Activated CD8-positive, alpha-beta T cell treated with anti-CD3 and anti-CD28 coated beads for 36 hours (primary cell): ENCODE measurements around the gene ZCWPW1. TPM values are rescaled to one million over a fixed set of nuclear protein-coding genes. Genes with fewer than 3 reads are reported as not detected.
A peak's percentile ranks its signal among the peaks of the same experiment; 100 is the strongest.

Experiments used
- ATAC-seq: fragments of 200-7000 bp; cut with Tn5 transposase; one replicate; pipeline ENCODE4 v1.10.0; 2021; ENCODE audit warnings: mild to moderate bottlenecking, moderate library complexity
- CTCF ChIA-PET: fragments of 350-600 bp; sonication (Branson Sonifier 250); formaldehyde crosslinking; loops from one replicate; lab custom pipeline; 2021; ENCODE audit warnings: antibody characterized with exemption; lab: Charles Lee
- POLR2A ChIA-PET: fragments of 350-600 bp; sonication (Branson Sonifier 250); formaldehyde crosslinking; loops from one replicate; lab custom pipeline; 2021; ENCODE audit warnings: antibody characterized with exemption; lab: Charles Lee
- DNase-seq: peaks from one replicate; pipeline ENCODE4 v3.0.0-alpha.2; 2020
- H3K27ac Mint-ChIP-seq: one replicate; pipeline ENCODE4 v1.8.0; 2021; ENCODE audit warnings: mild to moderate bottlenecking, mixed read lengths
- H3K27me3 Mint-ChIP-seq: one replicate; pipeline ENCODE4 v1.8.0; 2021; ENCODE audit warnings: mixed read lengths
- H3K36me3 Mint-ChIP-seq: one replicate; pipeline ENCODE4 v1.8.0; 2021; ENCODE audit warnings: low read depth, mixed read lengths
- H3K4me1 Mint-ChIP-seq: one replicate; pipeline ENCODE4 v1.8.0; 2021; ENCODE audit warnings: low read depth, mixed read lengths
- H3K4me3 Mint-ChIP-seq: one replicate; pipeline ENCODE4 v1.8.0; 2021; ENCODE audit warnings: mild to moderate bottlenecking, moderate library complexity, mixed read lengths
- H3K9me3 Mint-ChIP-seq: one replicate; pipeline ENCODE4 v1.8.0; 2021; ENCODE audit warnings: mixed read lengths
- CTCF ChIP-seq: fragments of 200-600 bp; IDR thresholded peaks from one replicate; pipeline ENCODE4 v1.8.0; 2022; ENCODE audit warnings: antibody characterized with exemption, mild to moderate bottlenecking
- intact Hi-C: fragments of 100-400 bp; cut with micrococcal nuclease; formaldehyde crosslinking; loops from one replicate; pipeline ENCODE4 v1.10.0; 2022
- total RNA-seq, 2 experiments: library from RNA; stranded (reverse); gene quantifications; one replicate each; pipeline ENCODE4 v1.2.3, GENCODE V29; 2021

Gene ZCWPW1
- total RNA-seq, 2 experiments from 2014 or later = 2.5 to 3.6 TPM

GRCh38 chr7:100476101-100476780 is 47.7 kb upstream of the ZCWPW1 start:
- Mint-ChIP-seq H3K9me3 (no peaks in the 10 kb centered on the region), H3K27me3 (no peaks in the 10 kb centered on the region), H3K4me1 (peaks cover 49% of the 10 kb centered on the region), H3K36me3 (peaks cover 47% of the 10 kb centered on the region), H3K4me3 (peak overlapping the region; percentile 94), H3K27ac (peak overlapping the region; percentile 93)
- ATAC-seq = no peak
- POLR2A ChIA-PET = interaction anchor here (0.6 to 1.0 kb wide), 2 partner anchors 18 to 1532 kb away, joined by 4 to 5 read pairs; no protein-coding TSS in a partner anchor
- no peak for TF ChIP-seq CTCF
- no peak for DNase-seq
- intact Hi-C loops = loop anchor here (5.0 to 10.0 kb wide), 2 partner anchors 71 to 219 kb away; partner anchors contain the start of gene GIGYF1
- CTCF ChIA-PET = interaction anchor here (1.2 to 9.3 kb wide), 7 partner anchors 21 to 88 kb away, joined by 3 to 75 read pairs (median 7); no protein-coding TSS in a partner anchor

- ATAC-seq (no peak), DNase-seq (peak; percentile 77)
- no peak for TF ChIP-seq CTCF
- ChIA-PET POLR2A (interaction anchor here (0.6 to 1.0 kb wide), 2 partner anchors 18 to 1531 kb away, joined by 4 to 5 read pairs; no protein-coding TSS in a partner anchor), CTCF (interaction anchor here (1.0 to 9.3 kb wide), 6 partner anchors 25 to 215 kb away, joined by 3 to 75 read pairs (median 6); no protein-coding TSS in a partner anchor)
- intact Hi-C loops = loop anchor here (5.0 to 10.0 kb wide), 2 partner anchors 72 to 219 kb away; partner anchors contain the start of gene GIGYF1
- Mint-ChIP-seq H3K4me3 (peak overlapping the region; percentile 94), H3K4me1 (peaks cover 52% of the 10 kb centered on the region), H3K27me3 (no peaks in the 10 kb centered on the region), H3K27ac (peak overlapping the region; percentile 93), H3K36me3 (peaks cover 49% of the 10 kb centered on the region), H3K9me3 (no peaks in the 10 kb centered on the region)
Measured at GRCh38 chr7:100475549-100475948, 47.0 kb upstream of the ZCWPW1 start.

GRCh38 chr7:100472854-100473499 is 44.5 kb upstream of the ZCWPW1 start:
- TF ChIP-seq CTCF = no peak
- intact Hi-C loops = loop anchor here (2.0 to 10.0 kb wide), 2 partner anchors 14 to 222 kb away; partner anchors contain the start of gene GIGYF1
- Mint-ChIP-seq H3K36me3 (peaks cover 55% of the 10 kb centered on the region), H3K4me3 (no peak overlapping the region), H3K27me3 (no peaks in the 10 kb centered on the region), H3K4me1 (peaks cover 58% of the 10 kb centered on the region), H3K9me3 (no peaks in the 10 kb centered on the region), H3K27ac (peak overlapping the region; percentile 80)
- POLR2A ChIA-PET = interaction anchor here (1.0 kb wide), 1 partner anchor 44 kb away, joined by 3 read pairs; the partner anchor contains the start of gene MEPCE
- CTCF ChIA-PET = interaction anchor here (1.1 to 6.0 kb wide), 3 partner anchors 10 to 91 kb away, joined by 5 to 36 read pairs (median 14); no protein-coding TSS in a partner anchor
- no peak for ATAC-seq
- no peak for DNase-seq

GRCh38 chr7:100472121-100472851 is 43.8 kb upstream of the ZCWPW1 start:
- Mint-ChIP-seq H3K4me1 (peaks cover 58% of the 10 kb centered on the region), H3K4me3 (no peak overlapping the region), H3K9me3 (no peaks in the 10 kb centered on the region), H3K36me3 (peaks cover 52% of the 10 kb centered on the region), H3K27ac (peak overlapping the region; percentile 80), H3K27me3 (no peaks in the 10 kb centered on the region)
- ChIA-PET POLR2A (no interaction called here), CTCF (interaction anchor here (1.1 to 4.5 kb wide), 3 partner anchors 10 to 92 kb away, joined by 5 to 41 read pairs (median 14); no protein-coding TSS in a partner anchor)
- no peak for TF ChIP-seq CTCF
- DNase-seq (no peak), ATAC-seq (no peak)
- intact Hi-C loops = loop anchor here (2.0 to 10.0 kb wide), 2 partner anchors 13 to 223 kb away; partner anchors contain the start of gene GIGYF1
